ENCODE results near the gene PRRT4.
A peak's percentile ranks its signal among the peaks of the same experiment; 100 is the strongest.

PRRT4 gene

GRCh38 chr7:128351296-128352152, 10.0 kb downstream of the PRRT4 start:
- H3K4me1 ChIP-seq (ENCODE audit: control insufficient read depth, insufficient read depth, low read length, poor library complexity, severe bottlenecking): peaks cover 11% of the 10 kb centered on the region
- no peak for DNase-seq
- no peaks in the 10 kb centered on the region for H3K9me3 ChIP-seq (ENCODE audit: control insufficient read depth, low read length)
- H3K4me3 ChIP-seq (ENCODE audit: insufficient read depth, low read depth, low read length, poor library complexity, severe bottlenecking): peak overlapping the region; percentile 25
- H3K36me3 ChIP-seq (ENCODE audit: control insufficient read depth, insufficient read depth, low read length): no peaks in the 10 kb centered on the region
- H3K27me3 ChIP-seq (replicated peaks; ENCODE audit: control insufficient read depth, insufficient read depth, low read length, poor library complexity, severe bottlenecking): peaks cover 14% of the 10 kb centered on the region
- no peak overlapping the region for H3K27ac ChIP-seq (ENCODE audit: insufficient read depth, low read length, poor library complexity, severe bottlenecking)

GRCh38 chr7:128350708-128351295, 10.7 kb downstream of the PRRT4 start:
- Histone ChIP-seq H3K27me3 (replicated peaks; ENCODE audit: control insufficient read depth, insufficient read depth, low read length, poor library complexity, severe bottlenecking) (peaks cover 14% of the 10 kb centered on the region), H3K9me3 (ENCODE audit: control insufficient read depth, low read length) (no peaks in the 10 kb centered on the region), H3K4me3 (ENCODE audit: insufficient read depth, low read depth, low read length, poor library complexity, severe bottlenecking) (no peak overlapping the region), H3K36me3 (ENCODE audit: control insufficient read depth, insufficient read depth, low read length) (no peaks in the 10 kb centered on the region), H3K4me1 (ENCODE audit: control insufficient read depth, insufficient read depth, low read length, poor library complexity, severe bottlenecking) (peaks cover 11% of the 10 kb centered on the region), H3K27ac (ENCODE audit: insufficient read depth, low read length, poor library complexity, severe bottlenecking) (no peak overlapping the region)
- no peak for DNase-seq

- peaks cover 11% of the 10 kb centered on the region for H3K4me1 ChIP-seq (ENCODE audit: control insufficient read depth, insufficient read depth, low read length, poor library complexity, severe bottlenecking)
- H3K4me3 ChIP-seq (ENCODE audit: insufficient read depth, low read depth, low read length, poor library complexity, severe bottlenecking): no peak overlapping the region
- peaks cover 14% of the 10 kb centered on the region for H3K27me3 ChIP-seq (replicated peaks; ENCODE audit: control insufficient read depth, insufficient read depth, low read length, poor library complexity, severe bottlenecking)
- DNase-seq: no peak
- no peak overlapping the region for H3K27ac ChIP-seq (ENCODE audit: insufficient read depth, low read length, poor library complexity, severe bottlenecking)
- no peaks in the 10 kb centered on the region for H3K9me3 ChIP-seq (ENCODE audit: control insufficient read depth, low read length)
- no peaks in the 10 kb centered on the region for H3K36me3 ChIP-seq (ENCODE audit: control insufficient read depth, insufficient read depth, low read length)
Measured at GRCh38 chr7:128349466-128349825, 12.0 kb downstream of the PRRT4 start.

- no peak overlapping the region for H3K27ac ChIP-seq (ENCODE audit: insufficient read depth, low read length, poor library complexity, severe bottlenecking)
- no peaks in the 10 kb centered on the region for H3K36me3 ChIP-seq (ENCODE audit: control insufficient read depth, insufficient read depth, low read length)
- no peaks in the 10 kb centered on the region for H3K9me3 ChIP-seq (ENCODE audit: control insufficient read depth, low read length)
- no peak overlapping the region for H3K4me3 ChIP-seq (ENCODE audit: insufficient read depth, low read depth, low read length, poor library complexity, severe bottlenecking)
- H3K4me1 ChIP-seq (ENCODE audit: control insufficient read depth, insufficient read depth, low read length, poor library complexity, severe bottlenecking): peaks cover 16% of the 10 kb centered on the region
- DNase-seq: peak in 1 of 3 donors; percentile 34
- peaks cover 12% of the 10 kb centered on the region for H3K27me3 ChIP-seq (replicated peaks; ENCODE audit: control insufficient read depth, insufficient read depth, low read length, poor library complexity, severe bottlenecking)
Measured at GRCh38 chr7:128347647-128348097, 13.8 kb downstream of the PRRT4 start.

GRCh38 chr7:128344431-128344774, 17.1 kb downstream of the PRRT4 start:
- no peak overlapping the region for H3K4me3 ChIP-seq (ENCODE audit: insufficient read depth, low read depth, low read length, poor library complexity, severe bottlenecking)
- H3K4me1 ChIP-seq (ENCODE audit: control insufficient read depth, insufficient read depth, low read length, poor library complexity, severe bottlenecking): peaks cover 14% of the 10 kb centered on the region
- H3K36me3 ChIP-seq (ENCODE audit: control insufficient read depth, insufficient read depth, low read length): peaks cover 4% of the 10 kb centered on the region
- H3K9me3 ChIP-seq (ENCODE audit: control insufficient read depth, low read length): no peaks in the 10 kb centered on the region
- H3K27me3 ChIP-seq (replicated peaks; ENCODE audit: control insufficient read depth, insufficient read depth, low read length, poor library complexity, severe bottlenecking): no peaks in the 10 kb centered on the region
- no peak overlapping the region for H3K27ac ChIP-seq (ENCODE audit: insufficient read depth, low read length, poor library complexity, severe bottlenecking)
- no peak for DNase-seq

GRCh38 chr7:128343554-128344430, 17.7 kb downstream of the PRRT4 start, which contains the start of gene RBM28:
TSS of gene RBM28 (minus strand) at chr7:128343908. CDS start at chr7:128343793, 115 bp downstream.
- peak; percentile 68 to 79 (median 77) for DNase-seq
- Histone ChIP-seq H3K27me3 (replicated peaks; ENCODE audit: control insufficient read depth, insufficient read depth, low read length, poor library complexity, severe bottlenecking) (no peaks in the 10 kb centered on the region), H3K36me3 (ENCODE audit: control insufficient read depth, insufficient read depth, low read length) (peaks cover 4% of the 10 kb centered on the region), H3K27ac (ENCODE audit: insufficient read depth, low read length, poor library complexity, severe bottlenecking) (peak within 1 kb of the TSS; percentile 85), H3K4me3 (ENCODE audit: insufficient read depth, low read depth, low read length, poor library complexity, severe bottlenecking) (peak within 1 kb of the TSS; percentile 84), H3K9me3 (ENCODE audit: control insufficient read depth, low read length) (no peaks in the 10 kb centered on the region), H3K4me1 (ENCODE audit: control insufficient read depth, insufficient read depth, low read length, poor library complexity, severe bottlenecking) (peaks cover 14% of the 10 kb centered on the region)

GRCh38 chr7:128341733-128342132, 19.8 kb downstream of the PRRT4 start:
- peaks cover 23% of the 10 kb centered on the region for H3K36me3 ChIP-seq (ENCODE audit: control insufficient read depth, insufficient read depth, low read length)
- DNase-seq: no peak
- no peak overlapping the region for H3K27ac ChIP-seq (ENCODE audit: insufficient read depth, low read length, poor library complexity, severe bottlenecking)
- peaks cover 14% of the 10 kb centered on the region for H3K4me1 ChIP-seq (ENCODE audit: control insufficient read depth, insufficient read depth, low read length, poor library complexity, severe bottlenecking)
- no peaks in the 10 kb centered on the region for H3K27me3 ChIP-seq (replicated peaks; ENCODE audit: control insufficient read depth, insufficient read depth, low read length, poor library complexity, severe bottlenecking)
- no peak overlapping the region for H3K4me3 ChIP-seq (ENCODE audit: insufficient read depth, low read depth, low read length, poor library complexity, severe bottlenecking)
- no peaks in the 10 kb centered on the region for H3K9me3 ChIP-seq (ENCODE audit: control insufficient read depth, low read length)

- no peak for DNase-seq
- H3K36me3 ChIP-seq (ENCODE audit: control insufficient read depth, insufficient read depth, low read length): peaks cover 69% of the 10 kb centered on the region
Measured at GRCh38 chr7:128335730-128336129, 25.8 kb downstream of the PRRT4 start.

GRCh38 chr7:128324368-128324680, 37.2 kb downstream of the PRRT4 start:
- peaks cover 69% of the 10 kb centered on the region for H3K36me3 ChIP-seq (ENCODE audit: control insufficient read depth, insufficient read depth, low read length)
- no peak overlapping the region for H3K4me3 ChIP-seq (ENCODE audit: insufficient read depth, low read depth, low read length, poor library complexity, severe bottlenecking)
- no peaks in the 10 kb centered on the region for H3K9me3 ChIP-seq (ENCODE audit: control insufficient read depth, low read length)
- H3K4me1 ChIP-seq (ENCODE audit: control insufficient read depth, insufficient read depth, low read length, poor library complexity, severe bottlenecking): no peaks in the 10 kb centered on the region
- no peak overlapping the region for H3K27ac ChIP-seq (ENCODE audit: insufficient read depth, low read length, poor library complexity, severe bottlenecking)
- no peak for DNase-seq
- no peaks in the 10 kb centered on the region for H3K27me3 ChIP-seq (replicated peaks; ENCODE audit: control insufficient read depth, insufficient read depth, low read length, poor library complexity, severe bottlenecking)

More at GRCh38 chr7:128335730-128336129, 25.8 kb downstream of the PRRT4 start:
- Histone ChIP-seq H3K4me3 (ENCODE audit: insufficient read depth, low read depth, low read length, poor library complexity, severe bottlenecking) (no peak overlapping the region), H3K27me3 (replicated peaks; ENCODE audit: control insufficient read depth, insufficient read depth, low read length, poor library complexity, severe bottlenecking) (no peaks in the 10 kb centered on the region), H3K9me3 (ENCODE audit: control insufficient read depth, low read length) (no peaks in the 10 kb centered on the region), H3K4me1 (ENCODE audit: control insufficient read depth, insufficient read depth, low read length, poor library complexity, severe bottlenecking) (no peaks in the 10 kb centered on the region), H3K27ac (ENCODE audit: insufficient read depth, low read length, poor library complexity, severe bottlenecking) (no peak overlapping the region)
